Immature natural killer cell (primary cell): ENCODE data around the gene RNF214. TPM values are rescaled to one million over a fixed set of nuclear protein-coding genes. Genes with fewer than 3 reads are reported as not detected.
"Not testable (repeated sequence)": the region's sequence is repeated elsewhere in the genome, so short reads cannot be mapped to it uniquely, and the experiment has no call there.

Experiments
- DNase-seq, 3 donors: peaks; one replicate each; pipeline ENCODE4 v3.0.0; 2022; ENCODE audit warnings: mixed read lengths in 1 of 3
- H3K27ac Mint-ChIP-seq, 6 donors: one replicate each; pipeline ENCODE4 v1.8.0; 2020; ENCODE audit warnings: mixed read lengths in 6 of 6, mild to moderate bottlenecking in 5 of 6, inconsistent platforms in 4 of 6, moderate library complexity in 3 of 6
- H3K27me3 Mint-ChIP-seq, 3 donors: one replicate each; pipeline ENCODE4 v1.8.0; 2020 to 2021; ENCODE audit warnings: low read depth in 3 of 3, mild to moderate bottlenecking in 3 of 3, mixed read lengths in 3 of 3, moderate library complexity in 3 of 3, inconsistent platforms in 1 of 3
- H3K36me3 Mint-ChIP-seq, 3 donors: one replicate each; pipeline ENCODE4 v1.8.0; 2020; ENCODE audit warnings: mixed read lengths in 3 of 3, inconsistent platforms in 2 of 3, mild to moderate bottlenecking in 2 of 3
- H3K4me1 Mint-ChIP-seq, 2 donors: one replicate each; pipeline ENCODE4 v1.8.0; 2020; ENCODE audit warnings: inconsistent platforms in 2 of 2, mild to moderate bottlenecking in 2 of 2, mixed read lengths in 2 of 2, moderate library complexity in 1 of 2
- H3K4me3 Mint-ChIP-seq, 5 donors: one replicate each; pipeline ENCODE4 v1.8.0; 2020; ENCODE audit warnings: mild to moderate bottlenecking in 5 of 5, mixed read lengths in 5 of 5, inconsistent platforms in 3 of 5, moderate library complexity in 3 of 5
- H3K9me3 Mint-ChIP-seq, 6 donors: one replicate each; pipeline ENCODE4 v1.8.0; 2020; ENCODE audit warnings: mild to moderate bottlenecking in 6 of 6, mixed read lengths in 6 of 6, inconsistent platforms in 4 of 6, moderate library complexity in 3 of 6
- polyA plus RNA-seq, 3 donors: library from polyadenylated mRNA; unstranded; fragments of 300-500 nt; fragmentation: Illumina TruSeq; gene quantifications; one replicate each; pipeline ENCODE4 v1.2.3, GENCODE V29; 2021

Gene RNF214
- polyA plus RNA-seq, 3 donors from 2014 or later = 5.3 to 9.8 (median 8.9) TPM

- Mint-ChIP-seq H3K4me1 (peaks cover 2% of the 10 kb centered on the region in 2 donors), H3K27ac (no peak overlapping the region), H3K4me3 (no peak overlapping the region), H3K9me3 (no peaks in the 10 kb centered on the region), H3K36me3 (peaks cover 11 to 26% (median 18%) of the 10 kb centered on the region in 3 donors), H3K27me3 (peaks cover 0 to 2% (median under 1%) of the 10 kb centered on the region in 3 donors)
- DNase-seq = no peak
Observed at GRCh38 chr11:117239295-117239694, 6.8 kb downstream of the RNF214 start.

- Mint-ChIP-seq H3K36me3 (peaks cover 30 to 46% (median 32%) of the 10 kb centered on the region in 3 donors), H3K9me3 (no peaks in the 10 kb centered on the region), H3K27me3 (peaks cover 0 to 1% (median 0%) of the 10 kb centered on the region in 3 donors), H3K4me3 (no peak overlapping the region), H3K27ac (no peak overlapping the region), H3K4me1 (no peaks in the 10 kb centered on the region)
- DNase-seq = no peak
Observed at GRCh38 chr11:117248341-117248740, 15.9 kb downstream of the RNF214 start.

DNA sequence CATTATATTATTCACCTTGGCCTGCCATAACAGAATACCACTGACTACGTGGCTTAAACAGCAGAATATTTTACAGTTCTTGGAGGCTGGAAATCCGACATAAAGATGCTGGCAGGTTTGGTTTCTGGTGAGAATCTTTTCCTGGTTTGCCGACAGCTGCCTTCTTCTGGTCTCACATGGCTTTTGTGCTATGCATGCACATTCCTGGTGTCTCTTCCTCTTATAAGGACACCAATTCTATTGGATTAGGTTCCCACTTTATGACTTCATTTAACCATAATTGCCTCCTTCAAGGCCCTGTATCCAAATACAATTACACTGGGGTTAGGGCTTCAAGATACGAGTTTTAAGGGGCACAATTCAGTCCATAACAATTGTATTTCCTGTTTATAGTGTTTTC is 17.1 kb downstream of the RNF214 start:
- H3K36me3 Mint-ChIP-seq = peaks cover 26 to 45% (median 31%) of the 10 kb centered on the region in 3 donors

GRCh38 chr11:117251506-117251905 is 19.0 kb downstream of the RNF214 start:
- H3K36me3 Mint-ChIP-seq = peaks cover 15 to 37% (median 26%) of the 10 kb centered on the region in 3 donors
- H3K27ac Mint-ChIP-seq = no peak overlapping the region
- H3K4me1 Mint-ChIP-seq = no peaks in the 10 kb centered on the region
- peaks cover 0 to 2% (median 0%) of the 10 kb centered on the region in 3 donors for H3K27me3 Mint-ChIP-seq
- H3K9me3 Mint-ChIP-seq = no peaks in the 10 kb centered on the region
- no peak for DNase-seq
- no peak overlapping the region for H3K4me3 Mint-ChIP-seq

More for the DNA sequence above, 17.1 kb downstream of the RNF214 start:
- no peaks in the 10 kb centered on the region for H3K4me1 Mint-ChIP-seq
- no peaks in the 10 kb centered on the region for H3K9me3 Mint-ChIP-seq
- H3K4me3 Mint-ChIP-seq = no peak overlapping the region
- no peak overlapping the region for H3K27ac Mint-ChIP-seq
- H3K27me3 Mint-ChIP-seq = no peaks in the 10 kb centered on the region
- DNase-seq = no peak

- H3K27ac Mint-ChIP-seq = no peak overlapping the region
- no peak for DNase-seq
Observed at GRCh38 chr11:117255966-117256365, 23.5 kb downstream of the RNF214 start.

GRCh38 chr11:117256573-117256972 is 24.1 kb downstream of the RNF214 start:
- Mint-ChIP-seq H3K27me3 (peaks cover 0 to 2% (median 0%) of the 10 kb centered on the region in 3 donors), H3K4me1 (no peaks in the 10 kb centered on the region), H3K36me3 (peaks cover 0 to 16% (median 16%) of the 10 kb centered on the region in 3 donors), H3K27ac (no peak overlapping the region), H3K4me3 (no peak overlapping the region), H3K9me3 (no peaks in the 10 kb centered on the region)
- DNase-seq = no peak

More at GRCh38 chr11:117255966-117256365, 23.5 kb downstream of the RNF214 start:
- Mint-ChIP-seq H3K27me3 (peaks cover 0 to 2% (median 0%) of the 10 kb centered on the region in 3 donors), H3K9me3 (no peaks in the 10 kb centered on the region), H3K4me1 (no peaks in the 10 kb centered on the region), H3K4me3 (no peak overlapping the region), H3K36me3 (peaks cover 0 to 16% (median 16%) of the 10 kb centered on the region in 3 donors)

DNA sequence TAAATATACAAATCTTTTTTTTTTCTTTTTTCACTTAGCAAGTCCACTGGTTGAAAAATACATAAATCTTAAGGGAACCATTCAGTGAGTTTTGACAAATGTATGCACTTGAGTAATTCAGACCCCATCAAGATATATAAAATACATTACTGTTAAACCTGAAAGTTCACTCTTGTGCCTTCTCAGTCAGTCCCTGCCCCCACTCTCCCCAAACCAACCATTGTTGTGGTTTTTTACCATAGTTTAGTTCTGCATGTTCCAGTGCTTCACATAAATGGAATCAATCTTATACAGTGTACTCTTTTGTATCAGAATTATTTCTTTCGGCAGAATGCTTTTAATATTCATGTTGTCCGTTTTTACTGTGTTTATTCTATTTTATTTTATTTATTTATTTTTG is 26.1 kb downstream of the RNF214 start:
- Mint-ChIP-seq H3K4me3 (no peak overlapping the region), H3K27me3 (peaks cover 0 to 2% (median 0%) of the 10 kb centered on the region in 3 donors), H3K36me3 (peaks cover 7 to 21% (median 20%) of the 10 kb centered on the region in 3 donors), H3K4me1 (no peaks in the 10 kb centered on the region), H3K27ac (no peak overlapping the region), H3K9me3 (no peaks in the 10 kb centered on the region)
- DNase-seq = no peak

GRCh38 chr11:117259417-117259816 is 26.9 kb downstream of the RNF214 start:
- Mint-ChIP-seq H3K27ac (peak overlapping the region in 1 of 6 donors; percentile 1), H3K27me3 (peaks cover 0 to 2% (median 0%) of the 10 kb centered on the region in 3 donors), H3K4me1 (no peaks in the 10 kb centered on the region), H3K4me3 (no peak overlapping the region), H3K9me3 (no peaks in the 10 kb centered on the region), H3K36me3 (peaks cover 7 to 17% (median 17%) of the 10 kb centered on the region in 3 donors)
- no peak for DNase-seq

DNA sequence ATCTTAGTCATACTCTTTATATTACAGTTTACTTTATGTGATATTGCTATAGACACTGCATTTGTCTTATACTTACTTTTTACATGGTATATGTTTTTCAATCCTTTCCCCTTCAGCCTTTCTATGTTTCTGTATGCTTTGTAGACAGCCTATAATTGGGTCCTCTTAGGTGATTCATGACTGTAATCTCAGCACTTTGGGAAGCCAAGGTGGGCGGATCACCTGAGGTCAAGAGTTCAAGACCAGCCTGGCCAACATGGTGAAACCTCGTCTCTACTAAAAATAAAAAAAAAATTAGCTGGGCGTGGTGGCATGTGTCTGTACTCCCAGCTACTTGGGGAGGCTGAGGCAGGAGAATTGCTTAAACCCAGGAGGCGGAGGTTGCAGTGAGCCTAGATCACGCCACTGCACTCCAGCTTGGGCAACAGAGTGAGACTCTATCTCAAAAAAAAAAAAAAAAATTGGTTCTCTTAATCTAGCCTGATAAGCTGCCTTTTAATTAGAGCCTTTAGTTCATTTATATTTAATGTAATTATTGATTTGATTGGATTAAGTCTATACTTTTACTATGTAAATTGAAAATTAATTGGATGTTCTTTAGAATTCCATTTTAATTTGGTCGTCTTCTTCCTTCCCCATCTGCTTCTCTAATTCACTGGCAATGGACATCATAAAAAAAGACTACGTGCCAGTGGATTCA is 32.3 kb downstream of the RNF214 start:
- peaks cover 9 to 29% (median 26%) of the 10 kb centered on the region in 3 donors for H3K36me3 Mint-ChIP-seq
- not testable (repeated sequence) for H3K4me3 Mint-ChIP-seq, H3K27me3 Mint-ChIP-seq, DNase-seq, H3K27ac Mint-ChIP-seq, H3K4me1 Mint-ChIP-seq, H3K9me3 Mint-ChIP-seq

GRCh38 chr11:117265745-117266144 is 33.3 kb downstream of the RNF214 start:
- Mint-ChIP-seq H3K4me3 (no peak overlapping the region), H3K9me3 (no peaks in the 10 kb centered on the region), H3K36me3 (peaks cover 8 to 29% (median 26%) of the 10 kb centered on the region in 3 donors)

GRCh38 chr11:117269856-117270255 is 37.4 kb downstream of the RNF214 start:
- no peak for DNase-seq
- no peak overlapping the region for H3K4me3 Mint-ChIP-seq
- H3K27ac Mint-ChIP-seq = no peak overlapping the region
- H3K36me3 Mint-ChIP-seq = peaks cover 25 to 35% (median 28%) of the 10 kb centered on the region in 3 donors
- H3K27me3 Mint-ChIP-seq = no peaks in the 10 kb centered on the region
- no peaks in the 10 kb centered on the region for H3K9me3 Mint-ChIP-seq
- H3K4me1 Mint-ChIP-seq = no peaks in the 10 kb centered on the region

More at GRCh38 chr11:117265745-117266144, 33.3 kb downstream of the RNF214 start:
- H3K27me3 Mint-ChIP-seq = no peaks in the 10 kb centered on the region
- H3K4me1 Mint-ChIP-seq = no peaks in the 10 kb centered on the region
- H3K27ac Mint-ChIP-seq = no peak overlapping the region
- DNase-seq = no peak

DNA sequence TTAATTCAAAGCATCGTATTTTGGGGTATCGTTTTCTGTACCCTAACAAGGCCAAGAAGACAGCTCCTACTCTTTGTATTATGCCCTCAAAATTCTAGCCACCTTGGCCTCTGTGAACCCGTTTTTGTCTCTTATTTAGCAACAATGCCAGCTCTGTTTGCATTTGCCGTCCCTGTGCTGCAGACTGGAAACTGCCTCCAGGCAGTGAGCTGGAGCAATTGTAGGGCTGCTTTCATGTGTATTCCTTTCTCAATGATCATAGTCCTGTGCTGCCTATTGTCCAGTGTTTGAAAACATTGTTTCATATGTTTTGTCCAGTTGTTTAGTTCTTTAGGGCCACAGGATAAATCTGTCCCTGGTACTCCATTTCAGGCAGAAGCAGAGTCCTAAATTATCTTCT is 38.7 kb downstream of the RNF214 start:
- no peaks in the 10 kb centered on the region for H3K9me3 Mint-ChIP-seq
- H3K27ac Mint-ChIP-seq = no peak overlapping the region
- no peaks in the 10 kb centered on the region for H3K27me3 Mint-ChIP-seq
- no peak for DNase-seq
- H3K4me1 Mint-ChIP-seq = no peaks in the 10 kb centered on the region
- H3K4me3 Mint-ChIP-seq = no peak overlapping the region
- H3K36me3 Mint-ChIP-seq = peaks cover 29 to 36% (median 33%) of the 10 kb centered on the region in 3 donors

GRCh38 chr11:117272175-117272574 is 39.7 kb downstream of the RNF214 start:
- not testable (repeated sequence) for H3K4me1 Mint-ChIP-seq, H3K4me3 Mint-ChIP-seq, H3K27me3 Mint-ChIP-seq, DNase-seq, H3K27ac Mint-ChIP-seq, H3K9me3 Mint-ChIP-seq
- peaks cover 29% of the 10 kb centered on the region in 3 donors for H3K36me3 Mint-ChIP-seq

DNA sequence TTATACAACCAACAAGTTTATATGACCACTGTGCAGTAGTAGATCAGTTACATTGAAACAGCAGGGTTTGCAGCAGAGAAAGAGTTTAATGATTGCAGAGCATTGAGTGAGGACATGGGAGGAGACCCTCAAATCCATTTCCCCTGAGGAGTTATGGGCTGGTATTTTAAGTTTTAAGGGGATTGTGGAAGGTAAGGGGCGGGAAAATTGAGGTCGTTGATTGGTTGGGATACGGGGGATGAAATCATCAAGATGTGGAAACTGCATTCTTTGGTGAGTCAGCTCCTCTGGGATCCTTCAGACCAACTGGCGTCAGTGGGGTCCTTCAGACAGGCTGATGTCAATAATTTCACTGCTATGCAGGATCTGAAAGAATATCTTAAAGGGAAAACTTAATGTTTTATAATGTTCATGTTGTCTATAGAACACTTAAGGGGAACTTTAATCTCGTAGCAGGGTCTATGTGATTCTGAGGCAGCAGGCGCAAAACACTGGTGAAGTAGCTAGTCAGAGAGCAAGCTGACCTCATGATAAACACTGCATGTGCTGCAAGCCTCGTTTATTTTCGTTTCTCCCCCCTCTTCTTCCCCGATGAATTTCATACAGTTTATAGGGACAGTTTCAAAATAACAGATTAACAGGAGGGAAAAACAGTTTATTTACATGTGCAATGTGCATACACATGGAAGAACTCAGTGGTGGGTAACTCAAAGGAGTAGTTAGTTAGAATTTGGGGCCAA is 41.2 kb downstream of the RNF214 start:
- Mint-ChIP-seq H3K4me3 (no peak overlapping the region), H3K27ac (no peak overlapping the region)
- no peak for DNase-seq

More for the DNA sequence above, 41.2 kb downstream of the RNF214 start:
- no peaks in the 10 kb centered on the region for H3K27me3 Mint-ChIP-seq
- peaks cover 20 to 32% (median 25%) of the 10 kb centered on the region in 3 donors for H3K36me3 Mint-ChIP-seq
- no peaks in the 10 kb centered on the region for H3K9me3 Mint-ChIP-seq
- H3K4me1 Mint-ChIP-seq = no peaks in the 10 kb centered on the region
